WTC11 (cell line): ENCODE measurements around the gene MAGOHB. TPM values are rescaled to one million over a fixed set of nuclear protein-coding genes. Genes with fewer than 3 reads are reported as not detected.

Experiments
- ATF1 ChIP-seq: sonication (generic); formaldehyde crosslinking; IDR thresholded peaks from 2 replicates; pipeline ENCODE4 v1.8.1; 2023; ENCODE audit warnings: mild to moderate bottlenecking, moderate library complexity, missing genetic modification reagents
- CBFB ChIP-seq: sonication (generic); formaldehyde crosslinking; IDR thresholded peaks from 2 replicates; pipeline ENCODE4 v1.8.1; 2022; ENCODE audit warnings: mild to moderate bottlenecking, low read depth, missing genetic modification reagents
- FOXJ3 ChIP-seq: sonication (generic); formaldehyde crosslinking; IDR thresholded peaks from 2 replicates; pipeline ENCODE4 v1.9.0; 2021; ENCODE audit warnings: missing genetic modification reagents, mild to moderate bottlenecking, borderline replicate concordance
- FOXP1 ChIP-seq: sonication (generic); formaldehyde crosslinking; IDR thresholded peaks from 2 replicates; pipeline ENCODE4 v1.8.0; 2022; ENCODE audit warnings: missing genetic modification reagents, mild to moderate bottlenecking, moderate library complexity, borderline replicate concordance
- JUN ChIP-seq: sonication (generic); formaldehyde crosslinking; IDR thresholded peaks from 2 replicates; pipeline ENCODE4 v1.8.0; 2023; ENCODE audit warnings: mild to moderate bottlenecking, missing genetic modification reagents
- MYBL2 ChIP-seq: sonication (generic); formaldehyde crosslinking; IDR thresholded peaks from 2 replicates; pipeline ENCODE4 v1.8.1; 2023; ENCODE audit warnings: mild to moderate bottlenecking, moderate library complexity, missing genetic modification reagents
- NR1H2 ChIP-seq: sonication (generic); formaldehyde crosslinking; IDR thresholded peaks from 2 replicates; pipeline ENCODE4 v1.9.0; 2021; ENCODE audit warnings: mild to moderate bottlenecking, moderate library complexity, missing genetic modification reagents
- PRRX2 ChIP-seq: fragments of 250-450 bp; sonication (Bioruptor Pico); IDR thresholded peaks from 2 replicates; pipeline ENCODE4 v1.8.0; 2021; ENCODE audit warnings: mild to moderate bottlenecking
- TCF7 ChIP-seq: sonication (generic); formaldehyde crosslinking; IDR thresholded peaks from 2 replicates; pipeline ENCODE4 v1.8.0; 2022; ENCODE audit warnings: mild to moderate bottlenecking, low read depth, missing genetic modification reagents, moderate library complexity
- TP53 ChIP-seq: sonication (generic); formaldehyde crosslinking; IDR thresholded peaks from 2 replicates; pipeline ENCODE4 v1.8.1; 2023; ENCODE audit warnings: mild to moderate bottlenecking, missing genetic modification reagents
- ZNF423 ChIP-seq: fragments of 250-450 bp; sonication (Bioruptor Pico); IDR thresholded peaks from 2 replicates; pipeline ENCODE4 v2.1.2; 2022; ENCODE audit warnings: mild to moderate bottlenecking, moderate library complexity
- total RNA-seq: library from RNA; stranded (reverse); gene quantifications from 3 replicates; pipeline ENCODE4 v1.2.3, GENCODE V29; 2021
- TF ChIP-seq, protein P1 (sequence below): fragments of 250-450 bp; sonication (Bioruptor Pico); IDR thresholded peaks from 2 replicates; pipeline ENCODE4 v1.9.0; 2021; ENCODE audit warnings: mild to moderate bottlenecking
- TF ChIP-seq, protein P2 (sequence below): fragments of 250-450 bp; sonication (Bioruptor Pico); IDR thresholded peaks from 2 replicates; pipeline ENCODE4 v1.9.0; 2021; ENCODE audit warnings: moderate library complexity, mild to moderate bottlenecking, inconsistent platforms, borderline replicate concordance
- TF ChIP-seq, protein P3 (sequence below): sonication (generic); formaldehyde crosslinking; IDR thresholded peaks from 2 replicates; pipeline ENCODE4 v1.8.1; 2022; ENCODE audit warnings: low read depth, mild to moderate bottlenecking, moderate library complexity, missing genetic modification reagents, borderline replicate concordance
- TF ChIP-seq, protein P4 (sequence below): sonication (generic); formaldehyde crosslinking; IDR thresholded peaks from 2 replicates; pipeline ENCODE4 v1.8.1; 2023; ENCODE audit warnings: mild to moderate bottlenecking, moderate library complexity, missing genetic modification reagents
- TF ChIP-seq, protein P5 (sequence below): sonication (generic); formaldehyde crosslinking; IDR thresholded peaks from 2 replicates; pipeline ENCODE4 v1.8.1; 2022; ENCODE audit warnings: mild to moderate bottlenecking, moderate library complexity, missing genetic modification reagents
- TF ChIP-seq, protein P6 (sequence below): sonication (generic); formaldehyde crosslinking; IDR thresholded peaks from 2 replicates; pipeline ENCODE4 v1.8.1; 2022; ENCODE audit warnings: mild to moderate bottlenecking, missing genetic modification reagents, moderate library complexity, borderline replicate concordance
- TF ChIP-seq, protein P7 (sequence below): sonication (generic); formaldehyde crosslinking; IDR thresholded peaks from 2 replicates; pipeline ENCODE4 v1.8.0; 2023; ENCODE audit warnings: missing genetic modification reagents, mild to moderate bottlenecking, borderline replicate concordance
- TF ChIP-seq, protein P8 (sequence below): sonication (generic); formaldehyde crosslinking; IDR thresholded peaks from 2 replicates; pipeline ENCODE4 v1.8.1; 2023; ENCODE audit warnings: mild to moderate bottlenecking, missing genetic modification reagents, moderate library complexity
- TF ChIP-seq, protein P9 (sequence below): sonication (generic); formaldehyde crosslinking; conservative IDR thresholded peaks from 2 replicates; pipeline ENCODE4 v1.8.1; 2023; ENCODE audit warnings: mild to moderate bottlenecking, low read depth, missing genetic modification reagents, moderate library complexity
- TF ChIP-seq, protein P10 (sequence below): sonication (generic); formaldehyde crosslinking; IDR thresholded peaks from 2 replicates; pipeline ENCODE4 v1.8.1; 2022; ENCODE audit warnings: low read depth, missing genetic modification reagents, borderline replicate concordance

Gene MAGOHB
- total RNA-seq, 1 experiment from 2014 or later = 36.1 TPM

DNA sequence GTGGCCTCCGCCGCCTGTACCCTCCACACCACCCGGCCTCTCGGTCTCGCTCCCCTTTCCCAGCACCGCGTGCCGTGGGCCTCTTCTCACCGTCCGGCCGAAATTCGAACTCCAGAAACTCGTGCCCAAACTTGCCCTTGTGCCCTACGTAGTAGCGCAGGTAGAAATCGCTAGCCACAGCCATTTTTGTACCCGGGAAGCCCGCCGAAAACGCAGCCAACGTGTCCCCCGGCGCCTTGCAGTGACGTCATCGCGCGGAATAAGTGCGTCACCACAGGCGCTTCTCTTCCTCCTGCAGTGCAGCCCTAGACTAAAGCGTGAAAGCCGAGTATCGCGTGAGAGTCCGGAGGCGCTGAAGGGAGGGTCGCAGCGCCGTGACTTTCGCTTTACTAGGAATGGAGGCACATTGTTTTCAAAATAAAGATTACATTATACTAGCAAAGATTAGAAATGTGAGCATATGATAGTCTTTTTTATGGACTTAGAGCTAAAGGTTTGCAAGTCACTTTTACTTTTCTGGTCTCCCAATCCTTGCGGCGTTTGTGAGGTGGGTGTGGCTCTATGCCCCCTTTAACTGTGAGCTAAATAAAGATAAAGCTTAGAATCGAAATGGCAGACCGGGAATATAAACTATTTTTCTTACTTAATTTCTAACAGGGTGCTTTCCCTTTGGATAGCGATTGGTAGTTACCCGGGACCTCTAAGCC, at the start of gene MAGOHB (continued):
- TF ChIP-seq, protein P1, sequence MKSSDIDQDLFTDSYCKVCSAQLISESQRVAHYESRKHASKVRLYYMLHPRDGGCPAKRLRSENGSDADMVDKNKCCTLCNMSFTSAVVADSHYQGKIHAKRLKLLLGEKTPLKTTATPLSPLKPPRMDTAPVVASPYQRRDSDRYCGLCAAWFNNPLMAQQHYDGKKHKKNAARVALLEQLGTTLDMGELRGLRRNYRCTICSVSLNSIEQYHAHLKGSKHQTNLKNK (CRISPR knock-in tag) = no peak
- TF ChIP-seq TP53 = peak; percentile 63; the same call in 1 of the 2 replicates
- TF ChIP-seq NR1H2 (CRISPR knock-in tag) = no peak
- peak; percentile 85; the same call in 1 of the 2 replicates for TF ChIP-seq FOXP1 (CRISPR knock-in tag)
- TF ChIP-seq, protein P2, sequence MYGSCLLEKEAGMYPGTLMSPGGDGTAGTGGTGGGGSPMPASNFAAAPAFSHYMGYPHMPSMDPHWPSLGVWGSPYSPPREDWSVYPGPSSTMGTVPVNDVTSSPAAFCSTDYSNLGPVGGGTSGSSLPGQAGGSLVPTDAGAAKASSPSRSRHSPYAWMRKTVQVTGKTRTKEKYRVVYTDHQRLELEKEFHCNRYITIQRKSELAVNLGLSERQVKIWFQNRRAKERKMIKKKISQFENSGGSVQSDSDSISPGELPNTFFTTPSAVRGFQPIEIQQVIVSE (CRISPR knock-in tag) = no peak
- TF ChIP-seq, protein P3, sequence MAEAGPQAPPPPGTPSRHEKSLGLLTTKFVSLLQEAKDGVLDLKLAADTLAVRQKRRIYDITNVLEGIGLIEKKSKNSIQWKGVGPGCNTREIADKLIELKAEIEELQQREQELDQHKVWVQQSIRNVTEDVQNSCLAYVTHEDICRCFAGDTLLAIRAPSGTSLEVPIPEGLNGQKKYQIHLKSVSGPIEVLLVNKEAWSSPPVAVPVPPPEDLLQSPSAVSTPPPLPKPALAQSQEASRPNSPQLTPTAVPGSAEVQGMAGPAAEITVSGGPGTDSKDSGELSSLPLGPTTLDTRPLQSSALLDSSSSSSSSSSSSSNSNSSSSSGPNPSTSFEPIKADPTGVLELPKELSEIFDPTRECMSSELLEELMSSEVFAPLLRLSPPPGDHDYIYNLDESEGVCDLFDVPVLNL (CRISPR knock-in tag) = peak; percentile 78; the same call in 1 of the 2 replicates
- TF ChIP-seq, protein P4, sequence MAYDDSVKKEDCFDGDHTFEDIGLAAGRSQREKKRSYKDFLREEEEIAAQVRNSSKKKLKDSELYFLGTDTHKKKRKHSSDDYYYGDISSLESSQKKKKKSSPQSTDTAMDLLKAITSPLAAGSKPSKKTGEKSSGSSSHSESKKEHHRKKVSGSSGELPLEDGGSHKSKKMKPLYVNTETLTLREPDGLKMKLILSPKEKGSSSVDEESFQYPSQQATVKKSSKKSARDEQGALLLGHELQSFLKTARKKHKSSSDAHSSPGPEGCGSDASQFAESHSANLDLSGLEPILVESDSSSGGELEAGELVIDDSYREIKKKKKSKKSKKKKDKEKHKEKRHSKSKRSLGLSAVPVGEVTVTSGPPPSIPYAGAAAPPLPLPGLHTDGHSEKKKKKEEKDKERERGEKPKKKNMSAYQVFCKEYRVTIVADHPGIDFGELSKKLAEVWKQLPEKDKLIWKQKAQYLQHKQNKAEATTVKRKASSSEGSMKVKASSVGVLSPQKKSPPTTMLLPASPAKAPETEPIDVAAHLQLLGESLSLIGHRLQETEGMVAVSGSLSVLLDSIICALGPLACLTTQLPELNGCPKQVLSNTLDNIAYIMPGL (CRISPR knock-in tag) = peak; percentile 73; the same call in 1 of the 2 replicates
- no peak for TF ChIP-seq JUN
- TF ChIP-seq, protein P5, sequence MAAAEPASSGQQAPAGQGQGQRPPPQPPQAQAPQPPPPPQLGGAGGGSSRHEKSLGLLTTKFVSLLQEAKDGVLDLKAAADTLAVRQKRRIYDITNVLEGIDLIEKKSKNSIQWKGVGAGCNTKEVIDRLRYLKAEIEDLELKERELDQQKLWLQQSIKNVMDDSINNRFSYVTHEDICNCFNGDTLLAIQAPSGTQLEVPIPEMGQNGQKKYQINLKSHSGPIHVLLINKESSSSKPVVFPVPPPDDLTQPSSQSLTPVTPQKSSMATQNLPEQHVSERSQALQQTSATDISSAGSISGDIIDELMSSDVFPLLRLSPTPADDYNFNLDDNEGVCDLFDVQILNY = peak; percentile 93
- TF ChIP-seq, protein P6, sequence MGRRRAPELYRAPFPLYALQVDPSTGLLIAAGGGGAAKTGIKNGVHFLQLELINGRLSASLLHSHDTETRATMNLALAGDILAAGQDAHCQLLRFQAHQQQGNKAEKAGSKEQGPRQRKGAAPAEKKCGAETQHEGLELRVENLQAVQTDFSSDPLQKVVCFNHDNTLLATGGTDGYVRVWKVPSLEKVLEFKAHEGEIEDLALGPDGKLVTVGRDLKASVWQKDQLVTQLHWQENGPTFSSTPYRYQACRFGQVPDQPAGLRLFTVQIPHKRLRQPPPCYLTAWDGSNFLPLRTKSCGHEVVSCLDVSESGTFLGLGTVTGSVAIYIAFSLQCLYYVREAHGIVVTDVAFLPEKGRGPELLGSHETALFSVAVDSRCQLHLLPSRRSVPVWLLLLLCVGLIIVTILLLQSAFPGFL = no peak
- TF ChIP-seq, protein P7, sequence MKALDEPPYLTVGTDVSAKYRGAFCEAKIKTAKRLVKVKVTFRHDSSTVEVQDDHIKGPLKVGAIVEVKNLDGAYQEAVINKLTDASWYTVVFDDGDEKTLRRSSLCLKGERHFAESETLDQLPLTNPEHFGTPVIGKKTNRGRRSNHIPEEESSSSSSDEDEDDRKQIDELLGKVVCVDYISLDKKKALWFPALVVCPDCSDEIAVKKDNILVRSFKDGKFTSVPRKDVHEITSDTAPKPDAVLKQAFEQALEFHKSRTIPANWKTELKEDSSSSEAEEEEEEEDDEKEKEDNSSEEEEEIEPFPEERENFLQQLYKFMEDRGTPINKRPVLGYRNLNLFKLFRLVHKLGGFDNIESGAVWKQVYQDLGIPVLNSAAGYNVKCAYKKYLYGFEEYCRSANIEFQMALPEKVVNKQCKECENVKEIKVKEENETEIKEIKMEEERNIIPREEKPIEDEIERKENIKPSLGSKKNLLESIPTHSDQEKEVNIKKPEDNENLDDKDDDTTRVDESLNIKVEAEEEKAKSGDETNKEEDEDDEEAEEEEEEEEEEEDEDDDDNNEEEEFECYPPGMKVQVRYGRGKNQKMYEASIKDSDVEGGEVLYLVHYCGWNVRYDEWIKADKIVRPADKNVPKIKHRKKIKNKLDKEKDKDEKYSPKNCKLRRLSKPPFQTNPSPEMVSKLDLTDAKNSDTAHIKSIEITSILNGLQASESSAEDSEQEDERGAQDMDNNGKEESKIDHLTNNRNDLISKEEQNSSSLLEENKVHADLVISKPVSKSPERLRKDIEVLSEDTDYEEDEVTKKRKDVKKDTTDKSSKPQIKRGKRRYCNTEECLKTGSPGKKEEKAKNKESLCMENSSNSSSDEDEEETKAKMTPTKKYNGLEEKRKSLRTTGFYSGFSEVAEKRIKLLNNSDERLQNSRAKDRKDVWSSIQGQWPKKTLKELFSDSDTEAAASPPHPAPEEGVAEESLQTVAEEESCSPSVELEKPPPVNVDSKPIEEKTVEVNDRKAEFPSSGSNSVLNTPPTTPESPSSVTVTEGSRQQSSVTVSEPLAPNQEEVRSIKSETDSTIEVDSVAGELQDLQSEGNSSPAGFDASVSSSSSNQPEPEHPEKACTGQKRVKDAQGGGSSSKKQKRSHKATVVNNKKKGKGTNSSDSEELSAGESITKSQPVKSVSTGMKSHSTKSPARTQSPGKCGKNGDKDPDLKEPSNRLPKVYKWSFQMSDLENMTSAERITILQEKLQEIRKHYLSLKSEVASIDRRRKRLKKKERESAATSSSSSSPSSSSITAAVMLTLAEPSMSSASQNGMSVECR (CRISPR knock-in tag) = peak; percentile 73; the same call in 1 of the 2 replicates
- TF ChIP-seq, protein P8, sequence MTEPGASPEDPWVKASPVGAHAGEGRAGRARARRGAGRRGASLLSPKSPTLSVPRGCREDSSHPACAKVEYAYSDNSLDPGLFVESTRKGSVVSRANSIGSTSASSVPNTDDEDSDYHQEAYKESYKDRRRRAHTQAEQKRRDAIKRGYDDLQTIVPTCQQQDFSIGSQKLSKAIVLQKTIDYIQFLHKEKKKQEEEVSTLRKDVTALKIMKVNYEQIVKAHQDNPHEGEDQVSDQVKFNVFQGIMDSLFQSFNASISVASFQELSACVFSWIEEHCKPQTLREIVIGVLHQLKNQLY (CRISPR knock-in tag) = no peak
- TF ChIP-seq FOXJ3 (CRISPR knock-in tag) = no peak
- TF ChIP-seq CBFB (CRISPR knock-in tag) = 0 out of 2 replicates have a peak, but pooled peaks have one; percentile 79
- TF ChIP-seq PRRX2 (CRISPR knock-in tag) = no peak
- TF ChIP-seq, protein P9, sequence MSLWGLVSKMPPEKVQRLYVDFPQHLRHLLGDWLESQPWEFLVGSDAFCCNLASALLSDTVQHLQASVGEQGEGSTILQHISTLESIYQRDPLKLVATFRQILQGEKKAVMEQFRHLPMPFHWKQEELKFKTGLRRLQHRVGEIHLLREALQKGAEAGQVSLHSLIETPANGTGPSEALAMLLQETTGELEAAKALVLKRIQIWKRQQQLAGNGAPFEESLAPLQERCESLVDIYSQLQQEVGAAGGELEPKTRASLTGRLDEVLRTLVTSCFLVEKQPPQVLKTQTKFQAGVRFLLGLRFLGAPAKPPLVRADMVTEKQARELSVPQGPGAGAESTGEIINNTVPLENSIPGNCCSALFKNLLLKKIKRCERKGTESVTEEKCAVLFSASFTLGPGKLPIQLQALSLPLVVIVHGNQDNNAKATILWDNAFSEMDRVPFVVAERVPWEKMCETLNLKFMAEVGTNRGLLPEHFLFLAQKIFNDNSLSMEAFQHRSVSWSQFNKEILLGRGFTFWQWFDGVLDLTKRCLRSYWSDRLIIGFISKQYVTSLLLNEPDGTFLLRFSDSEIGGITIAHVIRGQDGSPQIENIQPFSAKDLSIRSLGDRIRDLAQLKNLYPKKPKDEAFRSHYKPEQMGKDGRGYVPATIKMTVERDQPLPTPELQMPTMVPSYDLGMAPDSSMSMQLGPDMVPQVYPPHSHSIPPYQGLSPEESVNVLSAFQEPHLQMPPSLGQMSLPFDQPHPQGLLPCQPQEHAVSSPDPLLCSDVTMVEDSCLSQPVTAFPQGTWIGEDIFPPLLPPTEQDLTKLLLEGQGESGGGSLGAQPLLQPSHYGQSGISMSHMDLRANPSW = no peak
- no peak for TF ChIP-seq ZNF423 (CRISPR knock-in tag)
- TF ChIP-seq, protein P10, sequence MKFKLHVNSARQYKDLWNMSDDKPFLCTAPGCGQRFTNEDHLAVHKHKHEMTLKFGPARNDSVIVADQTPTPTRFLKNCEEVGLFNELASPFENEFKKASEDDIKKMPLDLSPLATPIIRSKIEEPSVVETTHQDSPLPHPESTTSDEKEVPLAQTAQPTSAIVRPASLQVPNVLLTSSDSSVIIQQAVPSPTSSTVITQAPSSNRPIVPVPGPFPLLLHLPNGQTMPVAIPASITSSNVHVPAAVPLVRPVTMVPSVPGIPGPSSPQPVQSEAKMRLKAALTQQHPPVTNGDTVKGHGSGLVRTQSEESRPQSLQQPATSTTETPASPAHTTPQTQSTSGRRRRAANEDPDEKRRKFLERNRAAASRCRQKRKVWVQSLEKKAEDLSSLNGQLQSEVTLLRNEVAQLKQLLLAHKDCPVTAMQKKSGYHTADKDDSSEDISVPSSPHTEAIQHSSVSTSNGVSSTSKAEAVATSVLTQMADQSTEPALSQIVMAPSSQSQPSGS (CRISPR knock-in tag) = no peak
- no peak for TF ChIP-seq TCF7 (CRISPR knock-in tag)
- peak; percentile 88; the same call in 1 of the 2 replicates for TF ChIP-seq ATF1 (CRISPR knock-in tag)
- TF ChIP-seq MYBL2 (CRISPR knock-in tag) = peak; percentile 70
